Esophagus squamous epithelium (tissue), 5 donors: Measurements from ENCODE around the gene NIP7. TPM values are rescaled to one million over a fixed set of nuclear protein-coding genes. Genes with fewer than 3 reads are reported as not detected.
A peak's percentile ranks its signal among the peaks of the same experiment; 100 is the strongest.
"Not testable (repeated sequence)": the region's sequence is repeated elsewhere in the genome, so short reads cannot be mapped to it uniquely, and the experiment has no call there.

Experiments
- DNase-seq: peaks from one replicate; lab custom pipeline; 2025; lab: John Stamatoyannopoulos, UW
- H3K27ac ChIP-seq, 4 donors: fragments of 200-600 bp; sonication (generic); one replicate each; pipeline ENCODE4 v1.5.1; 2016 to 2019; ENCODE audit warnings: mild to moderate bottlenecking in 1 of 4
- H3K27me3 ChIP-seq, 4 donors: fragments of 200-600 bp; sonication (generic); 1 replicate in 3 of 4; 2 replicates in 1 of 4; pipeline versions ENCODE4 v1.5.1 to v1.6.0; 2017 to 2021; ENCODE audit warnings: antibody characterized with exemption in 1 of 4
- H3K36me3 ChIP-seq, 3 donors: fragments of 200-600 bp; sonication (generic); one replicate each; pipeline ENCODE4 v1.5.1; 2016 to 2019
- H3K4me1 ChIP-seq, 3 donors: fragments of 200-600 bp; sonication (generic); one replicate each; pipeline ENCODE4 v1.5.1; 2017 to 2019
- H3K4me3 ChIP-seq, 4 donors: fragments of 200-600 bp; sonication (generic); 1 replicate in 3 of 4; 2 replicates in 1 of 4; pipeline ENCODE4 v1.5.1; 2016 to 2019; ENCODE audit warnings: mild to moderate bottlenecking in 2 of 4, moderate library complexity in 1 of 4
- H3K9me3 ChIP-seq, 3 donors: fragments of 200-600 bp; sonication (generic); one replicate each; pipeline ENCODE4 v1.5.1; 2016 to 2019
- CTCF ChIP-seq, 6 experiments: fragments of 450-650 bp in 4 of 6; fragments of 200-600 bp in 2 of 6; sonication (generic) in 2 of 6; IDR thresholded peaks; one replicate each; pipeline ENCODE4 v1.5.1; 2016 to 2019; ENCODE audit warnings: antibody characterized with exemption in 6 of 6, mild to moderate bottlenecking in 4 of 6, moderate library complexity in 4 of 6
- POLR2A ChIP-seq, 4 donors: fragments of 450-650 bp; IDR thresholded peaks; one replicate each; pipeline ENCODE4 v1.6.1; 2017; ENCODE audit warnings: antibody characterized with exemption in 4 of 4, mild to moderate bottlenecking in 4 of 4, moderate library complexity in 3 of 4
- WGBS, 2 donors: methylation state at CpG; one replicate each; pipeline ENCODE4 v1.1.5; 2018; 5-methylcytosine and 5-hydroxymethylcytosine counted together
- intact Hi-C: fragments of 100-400 bp; cut with DNase I; formaldehyde crosslinking; loops from one replicate; pipeline ENCODE4 v1.15.0; 2022
- total RNA-seq, 4 donors: library from RNA; depleted of rRNA; stranded (reverse); fragments of >200 nt; gene quantifications; one replicate each; pipeline ENCODE4 v1.1.0, GENCODE V29; 2016
- donor health status: DM: yes; HTN: yes; CAD: no.

NIP7 gene
- 10 to 100 TPM; 14.1 to 29.6 (median 25.5) TPM for total RNA-seq

DNA sequence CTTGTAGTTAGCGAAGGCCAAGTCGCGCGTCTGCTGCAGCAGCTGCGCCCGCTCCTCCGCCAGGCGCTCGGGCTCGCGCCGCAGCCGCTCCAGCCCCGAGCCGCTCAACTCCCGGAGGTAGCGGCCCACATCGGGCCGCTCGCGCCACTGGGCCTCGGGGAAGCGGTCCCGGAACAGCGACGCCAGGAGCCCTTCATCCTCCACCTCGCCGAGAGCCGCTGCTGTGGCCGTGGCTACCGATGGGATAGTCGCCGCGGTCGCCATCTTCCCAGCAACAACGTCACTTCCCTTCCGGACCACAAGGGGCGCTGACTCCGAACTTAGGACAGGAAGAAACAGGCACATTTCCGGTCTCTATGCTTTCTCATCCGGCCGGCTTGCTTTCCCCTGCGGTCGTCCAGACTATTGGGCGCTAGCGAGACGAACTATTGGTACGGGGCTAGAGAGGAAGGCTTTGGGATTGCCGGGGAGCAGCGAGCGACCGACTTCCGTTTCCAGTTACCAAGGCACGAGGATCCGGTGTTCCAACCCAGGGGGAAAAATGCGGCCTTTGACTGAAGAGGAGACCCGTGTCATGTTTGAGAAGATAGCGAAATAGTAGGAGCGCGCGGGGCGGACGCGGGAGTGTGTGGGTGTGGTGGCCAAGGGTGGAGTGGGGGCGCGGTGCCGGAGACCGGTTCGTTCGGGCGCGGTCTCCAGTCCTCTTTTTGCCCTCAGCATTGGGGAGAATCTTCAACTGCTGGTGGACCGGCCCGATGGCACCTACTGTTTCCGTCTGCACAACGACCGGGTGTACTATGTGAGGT, at the start of gene NIP7, which contains the start of gene COG8:
Gene NIP7, plus strand, starts transcription at position 484 of the 806 bp plus-strand sequence. Its CDS starts 58 bp downstream, at position 542.
Gene COG8, minus strand, starts transcription at position 276 of the 806 bp plus-strand sequence. Its CDS starts 12 bp downstream, at position 264.
- peaks cover 17 to 43% (median 24%) of the 10 kb centered on the region in 3 donors for H3K4me1 ChIP-seq
- no peaks in the 10 kb centered on the region for H3K27me3 ChIP-seq
- peak within 1 kb of the TSS; percentile 85 to 92 (median 89) for H3K27ac ChIP-seq
- peaks cover 0 to 61% (median 16%) of the 10 kb centered on the region in 3 donors for H3K36me3 ChIP-seq
- peak; percentile 77 for DNase-seq
- H3K4me3 ChIP-seq, result peak within 1 kb of the TSS; percentile 70 to 93 (median 84)
- WGBS, 2 donors, result 0% methylated on average over 6 to 31 of the region's 77 CpGs
- no peaks in the 10 kb centered on the region for H3K9me3 ChIP-seq
- TF ChIP-seq CTCF (IDR thresholded peaks at IDR 0.05), result peak; percentile 70 to 96 (median 91)
- TF ChIP-seq POLR2A (IDR thresholded peaks at IDR 0.05), result peak in 3 of 4 donors; percentile 52 to 65 (median 53)
- intact Hi-C loops, result no loop called here

GRCh38 chr16:69291657-69292056, 47.9 kb upstream of the NIP7 start:
- not testable (repeated sequence) for H3K27me3 ChIP-seq, H3K4me3 ChIP-seq, DNase-seq, H3K27ac ChIP-seq, H3K9me3 ChIP-seq
- intact Hi-C loops, result loop anchor here (5.0 kb wide), 1 partner anchor 139 kb away; no protein-coding TSS in a partner anchor
- H3K36me3 ChIP-seq, result peaks cover 0 to 28% (median 0%) of the 10 kb centered on the region in 3 donors
- WGBS, 2 donors, result 87 to 98% methylated on average over 3 to 9 of the region's 9 CpGs
- peaks cover 0 to 19% (median 5%) of the 10 kb centered on the region in 3 donors for H3K4me1 ChIP-seq

DNA sequence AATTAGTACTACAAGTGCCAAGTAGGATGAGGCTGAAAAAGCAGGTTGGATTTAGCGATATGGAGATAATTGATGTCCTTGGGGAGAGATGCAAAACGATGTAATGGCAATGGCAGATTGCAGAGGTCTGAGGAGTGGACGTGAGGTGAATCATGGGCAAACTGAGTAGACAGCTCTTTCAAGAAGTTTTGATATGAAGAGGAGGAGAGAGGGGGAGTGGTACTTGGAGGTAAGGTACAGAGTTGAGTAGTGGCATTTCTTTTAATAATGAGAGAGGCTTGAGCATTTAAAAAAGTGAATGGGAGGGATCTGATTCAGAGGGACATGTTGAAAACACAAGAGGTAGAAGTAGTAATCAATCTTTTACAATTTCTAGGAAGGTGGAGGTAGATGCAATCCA, 46.2 kb upstream of the NIP7 start:
- Histone ChIP-seq H3K27me3 (no peaks in the 10 kb centered on the region), H3K4me1 (peaks cover 0 to 14% (median 0%) of the 10 kb centered on the region in 3 donors), H3K4me3 (no peak overlapping the region), H3K27ac (peak overlapping the region in 1 of 4 donors; percentile 9), H3K36me3 (peaks cover 0 to 22% (median 0%) of the 10 kb centered on the region in 3 donors), H3K9me3 (no peaks in the 10 kb centered on the region)
- intact Hi-C loops, result loop anchor here (5.0 kb wide), 1 partner anchor 141 kb away; no protein-coding TSS in a partner anchor
- 59% methylated on average over 3 of the region's 3 CpGs for WGBS, 2 donors
- TF ChIP-seq CTCF (IDR thresholded peaks at IDR 0.05) (no peak), POLR2A (IDR thresholded peaks at IDR 0.05) (no peak)
- no peak for DNase-seq

DNA sequence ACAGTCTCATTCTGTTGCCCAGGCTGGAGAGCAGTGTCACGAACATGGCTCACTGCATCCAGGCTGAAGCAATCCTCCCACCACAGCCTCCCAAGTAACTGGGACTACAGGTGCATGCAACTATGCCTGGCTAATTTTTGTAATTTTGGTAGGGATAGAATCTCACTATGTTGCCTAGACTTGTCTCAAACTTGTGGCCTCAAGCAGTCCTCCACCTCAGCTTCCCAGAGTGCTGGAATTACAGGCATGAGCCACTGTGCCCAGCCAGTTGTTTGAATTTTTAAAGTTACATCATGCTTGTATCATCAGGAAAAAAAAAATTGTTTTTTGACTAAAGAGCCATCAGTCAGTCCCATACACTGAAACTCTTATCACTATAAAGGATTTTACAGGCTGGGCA, 45.5 kb upstream of the NIP7 start:
- Histone ChIP-seq H3K27ac (peak overlapping the region in 1 of 4 donors; percentile 9), H3K36me3 (peaks cover 0 to 20% (median 0%) of the 10 kb centered on the region in 3 donors), H3K27me3 (no peaks in the 10 kb centered on the region), H3K4me1 (peaks cover 0 to 14% (median 0%) of the 10 kb centered on the region in 3 donors), H3K9me3 (no peaks in the 10 kb centered on the region), H3K4me3 (no peak overlapping the region)
- no peak for TF ChIP-seq CTCF (IDR thresholded peaks at IDR 0.05)
- no peak for TF ChIP-seq POLR2A (IDR thresholded peaks at IDR 0.05)
- intact Hi-C loops, result loop anchor here (5.0 kb wide), 1 partner anchor 142 kb away; no protein-coding TSS in a partner anchor
- WGBS, 2 donors, result 22 to 27% methylated on average over 1 of the region's 1 CpG
- no peak for DNase-seq

DNA sequence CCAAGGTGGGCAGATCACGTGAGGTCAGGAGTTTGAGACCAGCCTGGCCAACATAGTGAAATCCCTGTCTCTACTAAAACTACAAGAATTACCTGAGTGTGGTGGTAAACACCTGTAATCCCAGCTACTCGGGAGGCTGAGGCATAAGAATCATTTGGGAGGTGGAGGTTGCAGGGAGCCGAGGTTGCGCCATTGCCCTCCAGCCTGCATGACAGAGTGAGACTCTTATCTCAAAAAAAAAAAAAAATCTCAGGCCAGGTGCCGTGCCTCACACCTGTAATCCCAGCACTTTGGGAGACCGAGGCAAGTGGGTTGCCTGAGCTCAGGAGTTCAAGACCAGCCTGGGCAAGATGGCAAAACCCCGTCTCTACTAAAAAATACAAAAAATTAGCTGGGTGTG, 42.8 kb upstream of the NIP7 start:
- 94 to 95% methylated on average over 7 of the region's 7 CpGs for WGBS, 2 donors
- H3K27ac ChIP-seq, DNase-seq, H3K4me1 ChIP-seq, H3K27me3 ChIP-seq, H3K9me3 ChIP-seq, H3K4me3 ChIP-seq, intact Hi-C loops: not testable (repeated sequence)
- peaks cover 0 to 43% (median 0%) of the 10 kb centered on the region in 3 donors for H3K36me3 ChIP-seq

GRCh38 chr16:69298261-69298660, 41.3 kb upstream of the NIP7 start:
- H3K27ac ChIP-seq, result no peak overlapping the region
- DNase-seq, result no peak
- WGBS, 2 donors, result 94 to 99% methylated on average over 4 of the region's 4 CpGs
- H3K36me3 ChIP-seq, result peaks cover 0 to 56% (median 0%) of the 10 kb centered on the region in 3 donors
- no peaks in the 10 kb centered on the region for H3K9me3 ChIP-seq
- intact Hi-C loops, result no loop called here
- no peak overlapping the region for H3K4me3 ChIP-seq
- TF ChIP-seq CTCF (IDR thresholded peaks at IDR 0.05) (no peak), POLR2A (IDR thresholded peaks at IDR 0.05) (no peak)
- peaks cover 0 to 6% (median 0%) of the 10 kb centered on the region in 3 donors for H3K4me1 ChIP-seq
- no peaks in the 10 kb centered on the region for H3K27me3 ChIP-seq
